Aorta (tissue), 5 donors: ENCODE measurements around the gene MACROD1. TPM values are rescaled to one million over a fixed set of nuclear protein-coding genes. Genes with fewer than 3 reads are reported as not detected.

Experiments used
- ATAC-seq: fragments of 200-7000 bp; cut with Tn5 transposase; one replicate; pipeline ENCODE4 v1.9.1; 2022; ENCODE audit warnings: moderate library complexity; ENCODE audit not compliant: low FRiP score
- DNase-seq, 2 donors: peaks; one replicate each; pipeline ENCODE4 v3.0.0-alpha.2; 2020
- H3K27ac ChIP-seq, 2 donors: one replicate each; pipeline ENCODE4 v1.5.1; 2013; ENCODE audit warnings: low read length in 2 of 2, mild to moderate bottlenecking in 2 of 2, moderate library complexity in 2 of 2, control low read depth in 1 of 2, inconsistent platforms in 1 of 2, low read depth in 1 of 2
- H3K27me3 ChIP-seq, 2 donors: one replicate each; pipeline ENCODE4 v1.6.1; 2013; ENCODE audit warnings: control low read depth in 1 of 2, low read length in 1 of 2, mild to moderate bottlenecking in 1 of 2, moderate library complexity in 1 of 2; ENCODE audit not compliant: insufficient read depth in 2 of 2, control insufficient read depth in 1 of 2
- H3K36me3 ChIP-seq, 2 donors: one replicate each; pipeline ENCODE4 v1.6.1; 2013; ENCODE audit warnings: control low read depth in 1 of 2, low read length in 1 of 2, mild to moderate bottlenecking in 1 of 2; ENCODE audit not compliant: insufficient read depth in 2 of 2, control insufficient read depth in 1 of 2
- H3K4me1 ChIP-seq, 2 donors: one replicate each; pipeline ENCODE4 v1.6.1; 2013; ENCODE audit warnings: low read length in 2 of 2, control low read depth in 1 of 2, mild to moderate bottlenecking in 1 of 2, moderate library complexity in 1 of 2; ENCODE audit not compliant: insufficient read depth in 2 of 2, control insufficient read depth in 1 of 2
- H3K4me3 ChIP-seq, 2 donors: one replicate each; pipeline ENCODE4 v1.5.1; 2013; ENCODE audit warnings: low read length in 2 of 2, control low read depth in 1 of 2, mild to moderate bottlenecking in 1 of 2
- H3K9me3 ChIP-seq: one replicate; pipeline ENCODE4 v1.6.1; 2013; ENCODE audit warnings: mild to moderate bottlenecking, low read length; ENCODE audit not compliant: control insufficient read depth
- WGBS, 2 donors: extraction: QIAGEN DNeasy Blood & Tissue Kit; methylation state at CpG; one replicate each; pipeline ENCODE4 v1.1.7; 2013; 5-methylcytosine and 5-hydroxymethylcytosine counted together
- intact Hi-C, 2 donors: fragments of 100-400 bp; cut with DNase I; formaldehyde crosslinking; loops; one replicate each; pipeline versions ENCODE4 v1.14.2 to v1.15.0; 2022
- polyA plus RNA-seq, 2 donors: library from polyadenylated mRNA; stranded (reverse); fragments of 200-250 nt; gene quantifications; one replicate each; pipeline ENCODE4 v1.2.3, GENCODE V29; 2013
- total RNA-seq, 2 donors: library from RNA; stranded (reverse); fragmentation: NEBNext Ultra II Directional; extraction: Animal tissue kit (Norgen Biotek cat#: 25700); gene quantifications; one replicate each; pipeline ENCODE4 v1.2.1, GENCODE V29; 2021
- donor health status: healthy with polysubstance abuse.
- donor health status: Bipolar disorder and iron deficiency.
- donor health status: DM: no; HTN: no; CAD: no.
- donor health status: DM: no; HTN: no; CAD: no.
- donor health status: DM: yes; HTN: yes; CAD: no.

The MACROD1 gene
- total and polyA plus RNA-seq, 4 donors, result 12.7 to 125 (median 65.2) TPM

DNA sequence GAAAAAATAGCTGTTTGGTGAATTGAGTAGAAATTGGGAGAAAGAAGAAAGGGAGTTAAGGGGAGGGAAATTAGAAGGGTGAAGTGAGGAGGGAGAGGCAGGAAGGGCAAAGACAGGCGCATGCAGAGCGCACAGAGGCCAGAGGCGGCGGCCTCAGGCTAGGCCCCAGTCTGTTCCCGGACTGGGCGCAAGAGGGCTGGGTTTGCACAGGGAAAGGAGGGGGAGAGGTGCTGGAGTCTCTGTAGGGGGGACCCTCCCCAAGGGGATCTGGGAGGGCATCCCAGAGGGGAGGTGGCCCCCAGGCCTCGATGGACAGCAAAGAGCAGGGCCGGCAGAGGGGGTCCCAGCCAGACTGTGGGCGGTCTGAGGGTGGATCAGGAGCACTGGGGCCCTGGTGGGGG lies 131.5 kb downstream of the MACROD1 start:
- no peaks in the 10 kb centered on the region for H3K4me1 ChIP-seq
- H3K27ac ChIP-seq, result no peak overlapping the region
- ATAC-seq (no peak), DNase-seq (no peak)
- H3K27me3 ChIP-seq, result no peaks in the 10 kb centered on the region
- no peak overlapping the region for H3K4me3 ChIP-seq
- 86% methylated on average over 9 of the region's 9 CpGs for WGBS, 2 donors
- intact Hi-C loops, result no loop called here
- H3K9me3 ChIP-seq, result no peaks in the 10 kb centered on the region
- H3K36me3 ChIP-seq, result no peaks in the 10 kb centered on the region

DNA sequence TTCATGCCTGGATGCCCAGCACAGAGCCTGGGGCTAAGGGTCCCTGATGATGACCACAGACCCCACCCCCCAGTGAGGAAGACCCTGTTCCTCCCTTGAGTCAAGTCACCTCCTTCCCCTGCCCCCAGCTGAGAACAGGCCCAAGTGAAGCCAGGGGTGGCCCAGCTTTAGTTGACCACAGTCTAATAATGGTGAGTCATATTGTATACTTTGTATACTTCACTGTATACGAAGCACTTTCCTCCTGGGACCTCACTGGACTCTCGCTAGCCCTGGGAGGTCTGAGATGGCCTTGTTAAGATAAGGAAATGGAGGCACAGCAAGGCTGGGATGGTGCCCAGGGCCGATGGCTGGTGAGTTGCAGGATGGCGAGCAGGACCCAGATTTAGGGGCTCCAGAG lies 133.9 kb downstream of the MACROD1 start:
- Histone ChIP-seq H3K36me3 (no peaks in the 10 kb centered on the region), H3K9me3 (no peaks in the 10 kb centered on the region), H3K27me3 (no peaks in the 10 kb centered on the region), H3K4me3 (no peak overlapping the region), H3K27ac (no peak overlapping the region), H3K4me1 (no peaks in the 10 kb centered on the region)
- intact Hi-C loops, result no loop called here
- WGBS, 2 donors, result 84 to 90% methylated on average over 4 of the region's 4 CpGs
- no peak for DNase-seq
- no peak for ATAC-seq

DNA sequence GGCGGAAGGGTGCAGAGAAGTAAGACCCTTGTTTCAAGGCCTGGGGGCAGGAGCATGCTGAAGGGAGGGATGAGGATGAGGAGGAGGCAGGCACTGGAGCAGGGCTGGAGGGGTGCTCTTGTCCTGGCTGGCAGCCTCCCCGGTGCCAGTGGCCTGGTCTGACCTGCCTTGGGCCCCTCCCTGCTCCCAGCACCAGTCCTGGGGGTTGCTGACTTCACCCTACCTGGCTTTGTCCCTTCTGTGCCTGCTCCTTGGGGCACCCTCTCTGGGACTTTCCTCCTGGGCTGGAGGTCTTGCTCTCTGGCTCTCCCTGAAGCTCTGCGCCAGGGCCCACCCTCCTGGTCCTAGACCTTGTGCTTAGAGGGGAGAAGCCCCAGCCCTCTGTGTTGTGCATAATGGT lies 134.9 kb downstream of the MACROD1 start:
- WGBS, 2 donors, result 71 to 83% methylated on average over 3 of the region's 3 CpGs
- no peaks in the 10 kb centered on the region for H3K36me3 ChIP-seq
- no peaks in the 10 kb centered on the region for H3K4me1 ChIP-seq
- intact Hi-C loops, result no loop called here
- ATAC-seq, result no peak
- H3K4me3 ChIP-seq, result no peak overlapping the region
- H3K9me3 ChIP-seq, result no peaks in the 10 kb centered on the region
- H3K27ac ChIP-seq, result no peak overlapping the region
- no peaks in the 10 kb centered on the region for H3K27me3 ChIP-seq
- no peak for DNase-seq

DNA sequence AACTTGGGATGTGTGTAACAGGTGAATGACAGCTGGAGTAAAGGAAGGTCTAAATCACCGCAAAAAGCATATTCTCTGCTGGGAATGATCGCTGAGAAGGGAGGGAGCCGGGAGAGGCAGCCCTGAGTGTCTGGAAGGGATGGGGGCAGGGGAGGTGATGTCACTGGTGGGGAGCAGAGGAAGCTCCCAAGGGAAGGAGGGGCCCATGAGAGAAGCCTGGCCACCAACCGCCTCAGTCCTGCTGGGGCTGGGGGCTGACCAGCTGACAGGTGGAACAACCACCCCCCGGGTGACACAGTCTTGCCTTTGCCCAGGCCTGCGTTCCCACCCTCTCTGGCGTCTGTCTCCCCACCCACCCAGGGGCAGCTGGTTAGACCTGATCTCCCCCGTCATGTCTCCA lies 136.1 kb downstream of the MACROD1 start:
- ATAC-seq (no peak), DNase-seq (no peak)
- no peak overlapping the region for H3K27ac ChIP-seq
- 91 to 94% methylated on average over 8 of the region's 8 CpGs for WGBS, 2 donors
- H3K9me3 ChIP-seq, result no peaks in the 10 kb centered on the region
- no peaks in the 10 kb centered on the region for H3K36me3 ChIP-seq
- H3K4me1 ChIP-seq, result no peaks in the 10 kb centered on the region
- H3K27me3 ChIP-seq, result no peaks in the 10 kb centered on the region
- intact Hi-C loops, result no loop called here
- no peak overlapping the region for H3K4me3 ChIP-seq

DNA sequence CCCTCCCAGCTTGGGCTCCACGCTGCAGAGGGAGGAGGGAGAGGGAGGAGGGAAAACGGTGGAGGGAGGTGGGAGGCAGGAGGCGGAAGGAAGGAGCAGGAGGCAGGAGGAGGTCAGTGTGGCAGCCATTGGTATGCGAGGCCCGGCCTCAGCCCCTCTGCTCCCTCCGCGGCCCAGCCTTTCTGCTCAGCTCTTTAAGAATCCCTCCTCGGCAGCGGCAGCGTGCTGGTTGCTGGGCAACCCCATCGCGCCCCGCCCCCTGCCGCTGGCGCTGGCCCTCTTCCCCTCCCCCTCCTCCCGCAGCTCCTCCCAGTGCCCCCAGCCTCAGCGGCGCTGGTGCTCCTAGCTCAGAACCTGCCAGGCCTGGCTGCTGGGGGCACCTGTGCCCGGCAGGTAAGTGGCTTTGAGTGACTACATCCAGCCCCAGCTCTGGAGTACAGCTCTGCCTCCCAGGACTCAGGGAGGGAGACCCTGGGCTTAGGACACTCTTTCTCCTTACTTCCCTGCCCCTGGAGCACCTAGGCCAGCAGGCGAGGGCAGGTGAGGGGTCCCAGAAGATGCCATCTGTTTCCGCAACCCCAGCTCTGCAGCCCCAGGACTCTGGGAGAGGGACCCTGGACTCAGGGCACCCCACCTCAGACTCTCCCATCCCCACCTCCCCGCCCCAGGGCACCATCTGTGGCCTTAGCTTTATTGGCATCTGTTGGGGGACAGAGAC lies 137.4 kb downstream of the MACROD1 start:
- H3K9me3 ChIP-seq, result no peaks in the 10 kb centered on the region
- H3K4me1 ChIP-seq, result no peaks in the 10 kb centered on the region
- DNase-seq (no peak), ATAC-seq (no peak)
- intact Hi-C loops, result no loop called here
- no peak overlapping the region for H3K27ac ChIP-seq
- no peaks in the 10 kb centered on the region for H3K36me3 ChIP-seq
- no peaks in the 10 kb centered on the region for H3K27me3 ChIP-seq
- no peak overlapping the region for H3K4me3 ChIP-seq
- WGBS, 2 donors, result 20 to 21% methylated on average over 17 to 22 of the region's 22 CpGs

DNA sequence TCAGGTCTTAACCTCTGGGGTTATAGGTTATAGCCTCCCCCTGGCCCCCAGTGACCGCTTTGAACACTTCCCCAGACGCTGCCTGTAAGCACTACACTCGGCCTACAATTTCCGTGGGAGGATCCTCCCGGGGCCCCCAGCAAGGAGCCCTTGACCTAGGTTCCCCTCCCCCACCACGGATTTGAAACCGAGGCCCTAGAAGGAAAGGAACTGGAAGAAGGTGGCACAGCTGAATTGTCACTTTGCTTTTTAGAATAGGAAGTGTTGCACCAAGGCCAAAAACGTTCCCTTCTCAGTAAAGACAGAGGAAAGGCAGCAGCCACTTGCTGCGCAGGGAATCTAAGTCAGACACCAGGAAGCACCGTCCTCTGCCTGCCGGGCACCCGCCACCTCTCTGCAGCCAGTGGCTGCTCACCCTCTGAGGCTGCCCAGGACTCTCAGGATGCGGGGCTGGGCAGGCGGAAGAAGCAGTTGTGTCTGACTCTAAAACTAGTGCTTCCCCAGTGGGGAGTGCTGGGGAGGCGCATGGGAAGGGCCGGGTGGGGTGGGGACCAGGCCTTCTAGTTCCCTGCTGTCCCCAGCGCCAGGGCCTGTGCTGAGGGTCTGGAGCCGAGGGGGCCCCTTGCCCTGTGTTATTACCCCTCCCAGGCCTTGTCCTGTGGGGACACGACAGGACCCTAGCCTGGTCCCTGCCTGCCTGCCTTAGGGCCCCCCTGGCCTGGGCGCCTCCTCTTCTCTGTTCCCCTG lies 138.1 kb downstream of the MACROD1 start:
- Histone ChIP-seq H3K4me1 (no peaks in the 10 kb centered on the region), H3K36me3 (no peaks in the 10 kb centered on the region), H3K9me3 (no peaks in the 10 kb centered on the region), H3K27ac (no peak overlapping the region), H3K4me3 (no peak overlapping the region), H3K27me3 (no peaks in the 10 kb centered on the region)
- DNase-seq (no peak), ATAC-seq (no peak)
- 56 to 68% methylated on average over 18 to 20 of the region's 20 CpGs for WGBS, 2 donors
- intact Hi-C loops, result no loop called here

DNA sequence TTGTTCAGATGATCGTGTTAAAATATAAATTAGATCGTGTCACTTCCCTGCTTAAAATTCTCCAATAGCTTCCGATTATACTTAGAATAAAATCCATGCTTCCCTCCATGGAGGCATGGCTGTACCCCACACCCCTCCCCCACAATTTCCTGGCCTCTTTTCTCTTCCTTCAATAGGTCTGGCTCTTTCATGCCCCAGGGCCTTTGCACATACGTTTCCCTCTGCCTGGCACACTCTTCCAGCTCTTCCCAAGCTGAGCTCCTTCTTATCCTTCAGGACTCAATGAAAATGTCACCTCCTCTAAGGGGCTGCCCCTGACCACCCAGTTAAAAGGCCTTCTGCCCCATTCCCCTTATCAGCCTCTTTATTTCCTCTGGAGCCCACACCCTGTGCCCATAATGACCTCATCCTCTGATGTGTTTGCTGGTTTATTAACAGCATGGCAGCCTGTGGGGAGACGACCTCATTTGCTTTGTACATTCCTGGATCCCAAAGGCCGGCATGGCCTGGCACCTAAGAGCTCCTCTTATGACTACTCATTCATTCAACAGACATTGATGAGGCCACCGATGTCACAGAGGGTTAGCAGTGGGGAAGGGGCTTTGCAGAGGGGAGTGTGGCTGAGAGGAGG lies 139.2 kb downstream of the MACROD1 start:
- H3K27ac ChIP-seq, result no peak overlapping the region
- no peak for ATAC-seq
- H3K36me3 ChIP-seq, result no peaks in the 10 kb centered on the region
- no peaks in the 10 kb centered on the region for H3K27me3 ChIP-seq
- 74 to 78% methylated on average over 7 of the region's 7 CpGs for WGBS, 2 donors
- intact Hi-C loops, result no loop called here
- DNase-seq, result no peak
- no peak overlapping the region for H3K4me3 ChIP-seq
- no peaks in the 10 kb centered on the region for H3K9me3 ChIP-seq
- no peaks in the 10 kb centered on the region for H3K4me1 ChIP-seq

DNA sequence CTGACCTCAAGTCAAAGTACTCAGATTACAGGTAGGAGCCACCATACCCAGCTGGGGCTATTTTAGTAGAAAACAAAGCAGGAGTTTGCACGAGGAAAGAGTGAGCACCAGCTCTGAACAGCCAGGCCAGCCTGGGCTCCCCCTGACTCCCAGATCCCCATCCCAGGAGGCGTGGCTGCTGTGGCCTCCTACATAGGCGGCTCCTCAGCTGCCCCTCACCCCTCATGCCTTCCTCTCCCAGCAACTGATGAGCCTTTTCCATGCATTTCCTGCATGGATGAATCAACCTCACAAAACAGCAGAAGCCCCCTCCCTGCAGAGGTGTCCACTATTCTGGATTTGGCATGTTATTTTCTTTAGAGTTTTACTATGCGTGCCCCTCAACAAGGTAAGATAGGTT lies 140.7 kb downstream of the MACROD1 start:
- intact Hi-C loops, result no loop called here

More for the DNA sequence above, 140.7 kb downstream of the MACROD1 start:
- no peak for ATAC-seq
- no peaks in the 10 kb centered on the region for H3K9me3 ChIP-seq
- H3K4me3 ChIP-seq, result no peak overlapping the region
- H3K27ac ChIP-seq, result no peak overlapping the region
- no peak for DNase-seq
- no peaks in the 10 kb centered on the region for H3K4me1 ChIP-seq
- no peaks in the 10 kb centered on the region for H3K36me3 ChIP-seq
- H3K27me3 ChIP-seq, result no peaks in the 10 kb centered on the region
- 76 to 95% methylated on average over 4 of the region's 4 CpGs for WGBS, 2 donors
